OCI-LY3 (cell line): Measurements from ENCODE around the gene TAS2R40.

Experiments
- H2AFZ ChIP-seq: fragments of 200-600, 300-600 bp; shearing (Covaris generic); 2 replicates; pipeline ENCODE4 v1.6.0; 2014; ENCODE audit warnings: antibody characterized with exemption, low read depth, low read length
- H3K27ac ChIP-seq: fragments of 200-600, 300-600 bp; sonication (generic); 2 replicates; pipeline ENCODE4 v1.5.1; 2014; ENCODE audit warnings: mild to moderate bottlenecking, low read length, moderate library complexity, mixed read lengths
- H3K27me3 ChIP-seq: fragments of 200-600, 300-600 bp; sonication (generic); 2 replicates; pipeline ENCODE4 v1.6.1; 2014; ENCODE audit warnings: low read depth, low read length, mixed read lengths
- H3K36me3 ChIP-seq: fragments of 200-600, 300-600 bp; sonication (generic); replicated peaks from 2 replicates; pipeline ENCODE3; 2014; ENCODE audit warnings: low read depth, low read length, mixed read lengths
- H3K4me1 ChIP-seq: fragments of 300-600, 200-600 bp; sonication (generic); 2 replicates; pipeline ENCODE4 v1.6.1; 2014; ENCODE audit warnings: low read length, mixed read lengths
- H3K4me2 ChIP-seq: fragments of 200-600, 300-600 bp; sonication (generic); 2 replicates; pipeline ENCODE4 v1.6.1; 2014; ENCODE audit warnings: low read length, mixed read lengths
- H3K4me3 ChIP-seq: fragments of 300-600, 200-600 bp; sonication (generic); 2 replicates; pipeline ENCODE4 v1.5.1; 2014; ENCODE audit warnings: antibody characterized with exemption, mild to moderate bottlenecking, low read length, moderate library complexity
- H3K79me2 ChIP-seq: fragments of 300-600, 200-600 bp; shearing (Covaris generic); 2 replicates; pipeline ENCODE4 v1.6.1; 2014; ENCODE audit warnings: mild to moderate bottlenecking, low read length, mixed read lengths
- H3K9ac ChIP-seq: fragments of 300-600, 200-600 bp; shearing (Covaris generic); 2 replicates; pipeline ENCODE4 v1.6.0; 2014; ENCODE audit warnings: mild to moderate bottlenecking, low read length, moderate library complexity
- H3K9me3 ChIP-seq: fragments of 200-600, 300-600 bp; shearing (Covaris generic); 2 replicates; pipeline ENCODE4 v1.6.1; 2014; ENCODE audit warnings: low read length, mixed read lengths; ENCODE audit not compliant: insufficient read depth
- H4K20me1 ChIP-seq: fragments of 200-600, 300-600 bp; sonication (generic); 2 replicates; pipeline ENCODE4 v1.6.1; 2016; ENCODE audit warnings: low read length, mixed read lengths; ENCODE audit not compliant: insufficient read depth
- EZH2phosphoT487 ChIP-seq: fragments of 200-600 bp; shearing (Covaris generic); IDR thresholded peaks from 2 replicates; pipeline ENCODE4 v1.6.1; 2018; ENCODE audit warnings: antibody characterized with exemption, mixed run types, low read depth
- TF ChIP-seq, protein P1 (sequence below): fragments of 200-600, 300-600 bp; sonication (generic); IDR thresholded peaks from 2 replicates; pipeline ENCODE4 v1.5.1; 2014; ENCODE audit warnings: antibody characterized with exemption, low read length, low read depth

Gene TAS2R40

DNA sequence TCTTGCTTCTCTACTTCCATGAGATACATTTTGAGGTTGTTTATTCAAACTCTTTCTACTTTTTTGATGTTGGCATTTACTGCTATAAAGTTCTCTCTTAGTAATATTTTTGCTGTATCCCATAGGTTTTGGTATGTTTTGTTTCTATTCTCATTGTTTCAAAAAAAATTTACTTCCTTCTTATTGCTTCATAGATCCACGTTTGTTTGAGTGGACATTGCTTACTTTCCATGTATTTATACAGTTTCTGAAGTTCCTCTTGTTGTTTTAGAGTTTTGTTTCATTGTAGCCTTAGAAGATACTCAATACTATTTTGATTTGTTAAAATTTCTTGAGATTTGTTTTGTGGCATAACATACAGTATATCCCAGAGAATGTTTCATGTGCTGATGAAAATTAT is 13.7 kb downstream of the TAS2R40 start:
- Histone ChIP-seq H3K27ac (no peak overlapping the region), H3K36me3 (no peaks in the 10 kb centered on the region), H3K79me2 (no peaks in the 10 kb centered on the region), H4K20me1 (no peaks in the 10 kb centered on the region), H2AFZ (no peak overlapping the region), H3K9me3 (0 out of 2 replicates have a peak, but pooled peaks cover 11% of the 10 kb centered on the region), H3K9ac (no peak overlapping the region), H3K4me1 (peaks cover 14% of the 10 kb centered on the region), H3K4me2 (no peak overlapping the region), H3K4me3 (no peak overlapping the region), H3K27me3 (peaks cover 27% of the 10 kb centered on the region; the same call in 1 of the 2 replicates)
- TF ChIP-seq, protein P1, sequence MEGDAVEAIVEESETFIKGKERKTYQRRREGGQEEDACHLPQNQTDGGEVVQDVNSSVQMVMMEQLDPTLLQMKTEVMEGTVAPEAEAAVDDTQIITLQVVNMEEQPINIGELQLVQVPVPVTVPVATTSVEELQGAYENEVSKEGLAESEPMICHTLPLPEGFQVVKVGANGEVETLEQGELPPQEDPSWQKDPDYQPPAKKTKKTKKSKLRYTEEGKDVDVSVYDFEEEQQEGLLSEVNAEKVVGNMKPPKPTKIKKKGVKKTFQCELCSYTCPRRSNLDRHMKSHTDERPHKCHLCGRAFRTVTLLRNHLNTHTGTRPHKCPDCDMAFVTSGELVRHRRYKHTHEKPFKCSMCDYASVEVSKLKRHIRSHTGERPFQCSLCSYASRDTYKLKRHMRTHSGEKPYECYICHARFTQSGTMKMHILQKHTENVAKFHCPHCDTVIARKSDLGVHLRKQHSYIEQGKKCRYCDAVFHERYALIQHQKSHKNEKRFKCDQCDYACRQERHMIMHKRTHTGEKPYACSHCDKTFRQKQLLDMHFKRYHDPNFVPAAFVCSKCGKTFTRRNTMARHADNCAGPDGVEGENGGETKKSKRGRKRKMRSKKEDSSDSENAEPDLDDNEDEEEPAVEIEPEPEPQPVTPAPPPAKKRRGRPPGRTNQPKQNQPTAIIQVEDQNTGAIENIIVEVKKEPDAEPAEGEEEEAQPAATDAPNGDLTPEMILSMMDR: no peak
- no peak for TF ChIP-seq EZH2phosphoT487

DNA sequence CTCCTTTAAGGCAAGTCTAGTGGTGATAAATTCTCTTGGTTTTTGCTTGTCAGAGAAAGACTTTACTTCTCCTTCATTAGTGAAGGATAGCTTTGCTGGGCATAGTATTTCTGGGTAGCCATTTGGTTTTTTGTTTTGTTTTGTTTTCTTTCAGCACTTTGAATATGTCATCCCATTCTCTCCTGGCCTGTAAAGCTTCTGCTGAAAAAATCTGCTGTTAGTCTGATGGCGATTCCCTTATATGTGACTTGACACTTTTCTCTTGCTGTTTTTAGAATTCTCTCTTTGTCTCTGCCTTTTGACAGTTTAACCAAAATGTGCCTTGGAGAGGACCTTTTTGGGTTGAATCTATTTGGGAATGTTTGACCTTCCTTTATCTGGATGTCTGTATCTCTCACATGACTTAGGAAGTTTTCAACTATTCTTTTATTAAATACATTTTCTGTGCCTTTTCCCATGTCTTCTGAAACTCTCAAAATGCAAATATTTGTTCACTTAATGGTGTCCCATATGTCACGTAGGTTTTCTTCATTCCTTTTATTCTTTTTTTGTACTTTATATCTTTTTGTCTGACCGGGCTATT is 14.7 kb downstream of the TAS2R40 start:
- Histone ChIP-seq H3K36me3 (no peaks in the 10 kb centered on the region), H3K4me2 (no peak overlapping the region), H3K27me3 (peaks cover 35% of the 10 kb centered on the region), H4K20me1 (no peaks in the 10 kb centered on the region), H3K9me3 (0 out of 2 replicates have a peak, but pooled peaks cover 11% of the 10 kb centered on the region), H3K79me2 (no peaks in the 10 kb centered on the region), H3K9ac (no peak overlapping the region), H3K4me1 (peaks cover 18% of the 10 kb centered on the region), H2AFZ (no peak overlapping the region), H3K4me3 (no peak overlapping the region), H3K27ac (no peak overlapping the region)
- TF ChIP-seq EZH2phosphoT487: no peak
- TF ChIP-seq, protein P1: no peak

DNA sequence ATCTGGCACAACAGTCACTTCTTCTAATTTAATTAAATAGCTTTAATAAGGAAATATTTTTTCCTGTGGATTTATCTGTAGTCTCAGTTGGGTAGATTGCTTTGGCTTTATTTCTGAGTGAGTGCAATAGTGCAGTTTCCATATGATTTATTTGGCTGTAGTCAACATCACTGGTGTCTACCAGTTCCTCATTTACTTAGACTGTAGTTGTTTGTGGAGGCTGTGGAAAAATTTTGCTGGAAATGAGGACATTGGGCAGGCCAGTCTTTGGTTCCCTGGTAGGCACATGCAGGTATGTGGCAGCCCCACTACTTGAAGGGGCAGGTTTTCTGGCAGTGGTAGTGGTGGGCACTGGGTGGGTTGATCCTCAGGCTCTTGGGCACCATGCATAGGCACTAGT is 15.5 kb downstream of the TAS2R40 start:
- no peak overlapping the region for H3K4me2 ChIP-seq
- no peaks in the 10 kb centered on the region for H3K79me2 ChIP-seq
- H2AFZ ChIP-seq: no peak overlapping the region
- no peak overlapping the region for H3K4me3 ChIP-seq
- peaks cover 39% of the 10 kb centered on the region for H3K27me3 ChIP-seq
- peaks cover 18% of the 10 kb centered on the region for H3K4me1 ChIP-seq
- no peak overlapping the region for H3K27ac ChIP-seq
- no peaks in the 10 kb centered on the region for H3K36me3 ChIP-seq
- H3K9me3 ChIP-seq: 0 out of 2 replicates have a peak, but pooled peaks cover 11% of the 10 kb centered on the region
- TF ChIP-seq, protein P1: no peak
- no peak for TF ChIP-seq EZH2phosphoT487
- H4K20me1 ChIP-seq: no peaks in the 10 kb centered on the region
- H3K9ac ChIP-seq: no peak overlapping the region

DNA sequence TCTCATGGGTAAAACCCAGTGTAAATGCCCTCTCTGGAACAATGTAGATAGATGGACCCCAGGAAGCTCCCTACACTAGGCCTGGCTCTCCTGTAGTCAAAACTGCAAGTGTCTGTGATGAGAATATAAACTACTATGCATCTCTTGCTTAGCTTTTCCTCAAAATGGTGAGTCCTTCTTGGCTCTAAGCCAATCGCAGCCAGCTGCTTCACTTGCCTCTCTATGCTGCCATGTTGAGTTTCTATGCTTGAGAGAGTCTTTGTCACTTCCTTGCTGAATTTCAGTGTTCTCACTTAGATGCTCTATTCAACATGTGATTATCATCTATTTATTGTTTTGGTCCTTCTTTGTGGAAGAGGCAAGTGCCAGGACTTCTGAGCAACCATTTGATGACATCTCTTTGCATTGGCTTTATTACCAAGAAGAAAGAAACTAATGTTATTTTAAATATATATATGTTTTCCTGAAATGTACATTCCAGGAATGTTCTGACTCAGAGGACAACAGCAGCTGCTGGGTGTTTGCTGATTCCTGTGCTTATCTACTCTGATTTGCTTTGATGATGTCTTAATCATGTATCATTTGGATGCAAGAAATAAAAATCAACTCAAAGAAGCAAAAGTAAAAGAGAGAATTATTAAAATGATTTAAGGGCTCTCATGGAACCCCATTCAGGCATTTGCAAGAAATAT is 16.6 kb downstream of the TAS2R40 start:
- peaks cover 30% of the 10 kb centered on the region for H3K27me3 ChIP-seq
- peaks cover 18% of the 10 kb centered on the region for H3K4me1 ChIP-seq
- no peak overlapping the region for H3K4me2 ChIP-seq
- H2AFZ ChIP-seq: no peak overlapping the region
- TF ChIP-seq, protein P1: no peak
- no peak for TF ChIP-seq EZH2phosphoT487
- no peak overlapping the region for H3K9ac ChIP-seq
- no peak overlapping the region for H3K4me3 ChIP-seq
- no peak overlapping the region for H3K27ac ChIP-seq
- no peaks in the 10 kb centered on the region for H4K20me1 ChIP-seq
- no peaks in the 10 kb centered on the region for H3K79me2 ChIP-seq
- H3K9me3 ChIP-seq: 0 out of 2 replicates have a peak, but pooled peaks cover 11% of the 10 kb centered on the region
- no peaks in the 10 kb centered on the region for H3K36me3 ChIP-seq
